NT2/D1 (cell line): ENCODE measurements around the gene SURF6.

ENCODE experiments used
- SUZ12 ChIP-seq: IDR thresholded peaks from 2 replicates; pipeline ENCODE4 v1.6.1; 2011; ENCODE audit not compliant: insufficient read length, insufficient read depth; ENCODE audit errors: extremely low read depth
- YY1 ChIP-seq: IDR thresholded peaks from 2 replicates; pipeline ENCODE4 v1.6.1; 2011; ENCODE audit not compliant: insufficient read length, insufficient read depth

- TF ChIP-seq YY1 (no peak), SUZ12 (no peak)
Observed at GRCh38 chr9:133344071-133344470, 8.1 kb upstream of the SURF6 start.
